GM18498 (cell line): ENCODE measurements around the gene CDH4.

Source experiments
- ATAC-seq: cut with Tn5 transposase; IDR thresholded peaks from one replicate; pipeline ENCODE4 v1.9.1; 2021; ENCODE audit warnings: mild to moderate bottlenecking, moderate library complexity; ENCODE audit not compliant: unreplicated experiment

CDH4 gene

GRCh38 chr20:61766921-61767610 is 515.0 kb downstream of the CDH4 start:
- ATAC-seq = no peak

DNA sequence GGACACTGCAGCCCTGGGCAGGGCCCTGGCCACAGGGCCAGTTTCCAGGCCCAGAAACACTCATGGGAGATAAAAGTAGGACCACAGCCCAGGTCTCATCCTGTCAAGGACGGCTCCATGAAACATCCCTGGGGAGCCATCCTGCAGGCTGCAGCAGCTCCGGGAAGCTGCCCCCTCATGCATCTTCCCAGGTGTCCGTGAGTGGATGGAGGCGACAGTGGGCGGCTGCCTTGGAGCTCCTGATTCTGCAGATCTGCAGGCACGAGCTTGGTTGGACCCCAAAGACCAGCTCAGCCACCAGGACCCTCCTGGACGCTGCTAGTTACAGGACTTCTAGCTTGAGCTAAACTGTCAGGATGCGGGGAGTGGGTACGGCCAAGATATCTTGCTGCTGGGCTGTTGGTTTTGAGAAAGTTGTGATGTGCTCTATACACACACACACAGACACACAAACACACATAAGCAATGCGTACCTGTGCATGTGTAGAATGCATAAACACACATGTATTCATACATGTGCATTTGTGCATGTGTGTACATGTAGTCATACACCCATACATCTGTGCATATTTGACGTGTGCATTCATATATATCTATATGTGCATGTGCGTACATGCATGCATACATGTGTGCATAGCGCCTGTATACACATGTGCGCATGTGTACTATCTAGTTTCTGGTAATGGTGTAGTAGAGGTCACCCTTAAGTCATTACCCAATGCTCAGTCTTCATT is 515.9 kb downstream of the CDH4 start:
- ATAC-seq = no peak

GRCh38 chr20:61768571-61769285 is 516.7 kb downstream of the CDH4 start:
- ATAC-seq = no peak

GRCh38 chr20:61769286-61769832 is 517.3 kb downstream of the CDH4 start:
- no peak for ATAC-seq

DNA sequence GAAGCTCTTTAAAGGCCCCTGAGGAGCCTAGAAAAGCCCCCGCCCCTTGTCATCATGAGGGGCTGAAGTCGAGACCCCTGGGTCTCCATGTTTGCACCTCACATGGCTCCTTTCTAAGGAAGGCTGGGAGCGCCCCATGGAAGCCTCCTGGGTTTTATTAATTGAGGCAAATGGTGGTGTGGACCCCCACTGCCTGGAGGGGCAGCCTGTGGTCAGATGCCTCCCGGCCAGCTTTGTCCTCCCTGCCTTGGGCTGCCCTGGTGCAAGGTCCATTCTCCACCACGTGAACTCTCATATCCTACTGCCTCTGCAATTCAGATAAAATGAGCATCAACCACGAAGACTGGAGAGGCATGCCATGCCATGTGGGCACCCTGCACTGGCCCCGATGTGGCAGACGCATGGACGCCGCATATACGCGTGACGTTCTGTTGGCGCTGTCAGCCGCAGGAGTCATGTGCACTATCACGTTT is 518.1 kb downstream of the CDH4 start:
- ATAC-seq = no peak

DNA sequence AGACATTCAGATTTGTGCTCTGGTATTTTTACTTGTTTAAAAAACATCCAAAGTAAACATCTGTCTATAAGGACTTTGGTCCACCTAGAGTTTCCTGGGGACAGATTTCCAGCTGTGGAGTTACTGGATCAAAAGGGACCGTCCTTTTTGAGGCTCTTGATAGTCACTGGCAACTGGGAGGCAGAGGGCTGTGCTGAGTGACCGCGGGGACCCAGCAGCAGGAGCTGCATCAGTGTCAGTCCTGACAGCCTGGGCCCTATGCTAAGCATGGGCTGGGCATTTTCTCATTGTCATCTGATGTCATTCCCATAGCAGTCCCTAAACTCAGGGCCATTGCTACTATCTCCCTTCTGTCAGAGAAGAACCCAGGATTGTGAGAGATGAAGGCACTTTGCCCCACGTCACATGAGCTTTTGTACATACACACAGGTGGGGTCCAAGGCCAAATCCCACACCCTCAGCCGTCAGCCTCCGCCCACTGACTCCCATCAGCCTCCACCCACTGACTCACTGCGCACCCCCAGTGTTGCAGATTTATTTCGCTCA is 519.8 kb downstream of the CDH4 start:
- no peak for ATAC-seq

- no peak for ATAC-seq
Measured at GRCh38 chr20:61772828-61773631, 521.0 kb downstream of the CDH4 start.

DNA sequence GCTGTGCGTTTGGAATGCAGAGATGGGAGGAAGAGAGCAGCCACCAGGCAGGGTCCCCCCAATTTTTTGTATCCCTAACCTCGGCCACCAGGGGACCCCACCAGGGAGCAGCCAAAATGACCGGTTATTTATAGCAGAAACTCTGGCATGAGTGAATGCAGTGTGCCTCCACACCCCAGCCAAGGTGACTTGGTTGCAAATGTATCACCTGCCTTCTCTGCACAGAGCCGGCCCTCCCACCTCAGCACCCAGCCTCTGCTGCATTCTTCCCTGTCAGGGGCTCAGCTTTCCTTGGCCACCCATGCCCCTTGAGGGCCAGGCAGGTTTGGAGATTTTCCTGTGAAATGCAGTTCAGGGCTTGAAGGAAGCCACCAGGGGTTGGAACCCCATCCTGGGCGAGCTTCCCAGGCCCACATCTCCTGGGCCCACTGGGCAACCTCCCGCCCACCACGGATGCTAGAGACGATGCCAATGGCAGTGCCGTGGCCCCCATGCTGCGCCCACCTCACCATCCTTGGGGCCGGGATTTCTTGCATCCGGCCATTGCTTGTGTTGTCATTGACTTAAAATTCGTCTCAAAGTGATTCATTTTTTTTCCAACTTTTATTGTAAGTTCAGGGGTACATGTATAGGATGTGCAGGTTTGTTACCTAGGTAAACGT is 522.0 kb downstream of the CDH4 start:
- no peak for ATAC-seq

DNA sequence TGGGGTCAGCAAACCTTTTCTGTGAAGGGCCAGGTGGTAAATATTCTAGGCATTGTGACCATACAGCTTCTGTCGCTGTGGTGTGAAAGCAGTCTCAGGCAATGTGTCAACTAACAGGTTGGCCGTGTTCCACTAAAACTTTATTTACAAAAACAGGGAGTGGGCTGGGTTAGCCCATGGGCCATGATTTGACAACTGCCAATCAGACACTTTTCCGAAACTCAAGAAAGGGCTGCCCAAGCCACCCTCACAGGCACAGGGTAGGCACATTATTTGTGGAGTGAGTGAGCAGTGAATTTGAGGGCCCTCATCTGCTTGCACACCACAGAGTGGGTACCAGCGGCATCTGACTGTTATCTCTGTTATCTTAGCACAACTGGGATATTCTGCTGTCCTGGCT is 523.4 kb downstream of the CDH4 start:
- ATAC-seq = no peak

GRCh38 chr20:61776491-61777075 is 524.5 kb downstream of the CDH4 start:
- no peak for ATAC-seq

DNA sequence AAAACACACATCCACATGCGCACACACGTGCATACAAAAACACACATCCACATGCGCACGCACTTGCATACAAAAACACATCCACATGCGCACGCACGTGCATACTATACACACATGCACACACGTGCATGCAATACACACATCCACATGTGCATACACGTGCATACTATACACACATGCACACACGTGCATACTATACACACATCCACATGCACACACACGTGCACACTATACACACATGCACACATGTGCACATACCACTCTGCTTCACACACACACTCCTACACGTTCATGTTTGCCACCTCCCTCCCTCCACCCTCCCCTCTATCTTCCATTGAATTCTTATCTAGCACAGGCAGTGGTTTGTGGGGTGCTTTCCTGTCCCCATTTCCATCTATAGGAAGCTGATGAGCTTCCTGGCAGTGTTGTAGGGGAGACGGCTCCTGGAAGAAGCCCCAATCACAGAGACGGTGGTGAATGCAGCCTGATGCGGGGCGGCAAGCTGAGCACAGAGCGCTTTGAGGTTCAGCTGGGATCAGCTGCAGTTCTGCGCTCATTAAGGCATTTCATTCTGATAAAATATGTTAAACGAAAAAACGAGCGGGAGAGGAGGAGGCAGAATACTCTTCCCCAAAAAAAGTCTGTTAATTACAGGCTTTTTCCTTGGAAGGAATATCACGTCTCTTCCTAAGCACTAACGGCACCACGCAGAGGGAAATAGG is 525.9 kb downstream of the CDH4 start:
- ATAC-seq = no peak

DNA sequence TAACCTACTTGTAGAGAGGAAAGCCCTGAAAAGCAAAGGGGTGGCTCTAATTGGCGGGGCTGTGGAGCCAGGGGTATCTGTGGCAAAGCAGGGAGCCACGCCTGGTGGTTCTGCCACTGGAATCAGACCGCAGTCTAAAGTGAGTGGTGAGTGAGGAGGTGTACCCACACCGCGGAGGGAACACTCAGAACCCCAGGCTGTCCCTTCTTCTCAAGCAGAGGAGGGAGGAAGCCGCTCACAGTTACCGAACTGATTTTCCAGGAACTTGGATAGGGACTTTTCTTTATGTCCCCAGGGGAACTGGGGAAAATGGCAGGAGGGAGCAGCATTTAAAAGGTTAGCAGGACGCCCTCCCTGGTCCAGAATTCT is 526.4 kb downstream of the CDH4 start:
- ATAC-seq = no peak

DNA sequence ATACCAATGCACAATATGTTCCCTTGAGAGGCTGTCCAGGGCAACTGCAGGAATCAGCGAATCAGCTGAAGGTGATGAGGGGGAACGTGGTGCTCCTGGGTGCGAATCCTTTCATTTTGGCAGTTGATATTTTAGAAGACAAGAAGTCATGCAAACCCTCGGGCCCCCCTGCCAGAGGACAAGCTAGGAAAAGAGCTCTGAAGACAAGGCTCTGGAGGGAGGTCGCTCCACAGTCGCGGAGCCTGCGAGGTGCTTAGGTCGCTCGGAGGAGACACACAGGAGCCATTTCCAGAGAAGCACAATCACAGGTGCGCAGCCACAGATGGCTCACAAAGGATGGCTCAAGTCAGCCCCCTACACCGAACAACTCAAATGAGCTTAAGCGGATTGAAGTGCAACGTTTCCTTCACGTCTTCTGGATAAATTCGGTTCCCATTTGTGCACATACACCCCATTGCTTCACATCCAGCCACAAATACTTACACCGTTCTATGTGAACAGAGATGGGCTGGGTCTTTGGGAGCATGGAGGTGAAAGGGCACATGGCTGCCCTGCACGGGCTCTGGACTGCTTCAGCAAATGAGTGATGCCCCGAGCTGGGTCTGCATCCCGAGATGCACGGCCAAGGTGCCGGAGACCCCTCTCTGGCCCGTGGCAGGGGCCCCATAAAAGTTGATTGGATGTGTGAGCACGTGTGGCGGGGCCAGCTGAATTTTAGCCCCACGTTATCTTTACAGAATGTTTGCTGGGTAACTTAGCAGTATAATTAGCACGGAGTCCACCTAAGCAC is 527.3 kb downstream of the CDH4 start:
- no peak for ATAC-seq

DNA sequence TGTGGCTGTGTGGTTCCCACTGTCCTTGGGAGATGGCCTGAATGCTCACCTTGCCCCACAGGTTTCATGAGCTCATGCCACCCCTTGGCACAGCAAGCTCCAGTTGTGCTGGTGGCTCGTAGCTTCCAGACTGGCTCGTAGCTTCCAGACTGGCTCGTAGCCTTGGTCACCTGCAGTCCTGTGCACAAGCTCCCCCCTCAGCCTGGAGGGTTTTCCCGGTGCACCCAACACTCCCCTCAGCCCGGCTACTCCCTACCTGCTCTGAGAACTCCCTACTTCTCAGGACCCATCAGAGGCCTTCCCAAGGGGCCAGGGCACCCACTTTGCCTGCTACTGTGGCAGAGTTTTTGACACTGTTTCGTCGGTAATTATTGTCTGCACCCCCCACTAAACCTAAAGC is 528.0 kb downstream of the CDH4 start:
- ATAC-seq = no peak

GRCh38 chr20:61784801-61785566 is 532.9 kb downstream of the CDH4 start:
- ATAC-seq = no peak

- ATAC-seq = no peak
Measured at GRCh38 chr20:61785567-61785816, 533.4 kb downstream of the CDH4 start.

GRCh38 chr20:61786230-61786629 is 534.2 kb downstream of the CDH4 start:
- no peak for ATAC-seq

- ATAC-seq = no peak
Measured at GRCh38 chr20:61788343-61788742, 536.3 kb downstream of the CDH4 start.
